ENCODE data around the gene EXOG.
"Not testable (repeated sequence)": the region's sequence is repeated elsewhere in the genome, so short reads cannot be mapped to it uniquely, and the experiment has no call there.

EXOG gene

DNA sequence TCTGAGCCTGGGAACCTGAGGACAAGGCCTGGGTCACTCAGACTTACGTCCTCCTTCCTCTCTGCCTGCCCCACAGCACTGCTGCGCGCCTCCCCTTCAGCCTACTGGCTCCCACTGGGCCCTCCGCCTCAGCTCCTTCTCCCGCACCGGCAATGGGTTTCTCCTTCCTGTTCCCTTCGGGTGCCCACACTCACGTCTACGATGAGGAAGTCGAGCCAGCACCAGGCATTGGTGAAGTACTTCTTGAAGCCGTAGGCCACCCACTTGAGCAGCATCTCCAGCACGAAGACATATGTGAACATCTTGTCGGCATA, 70.0 kb downstream of the EXOG start:
- no peak for DNase-seq

DNA sequence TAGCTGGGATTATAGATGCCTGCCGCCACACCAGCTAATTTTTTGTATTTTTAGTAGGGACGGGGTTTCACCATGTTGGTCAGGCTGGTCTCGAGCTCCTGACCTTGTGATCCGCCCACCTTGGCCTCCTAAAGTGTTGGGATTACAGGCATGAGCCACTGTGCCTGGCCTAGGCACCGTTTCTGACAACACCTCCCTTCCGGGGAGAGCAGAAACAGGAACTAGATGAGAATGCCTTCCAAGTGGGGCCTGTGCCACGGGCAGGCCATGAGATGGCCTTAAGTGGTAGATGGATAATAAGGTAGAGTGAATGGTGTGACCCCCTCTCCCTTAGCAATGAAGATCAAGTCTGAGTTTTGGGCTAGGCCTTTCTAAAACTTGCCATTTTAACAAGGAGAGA, 70.7 kb downstream of the EXOG start:
- DNase-seq: not testable (repeated sequence)

DNA sequence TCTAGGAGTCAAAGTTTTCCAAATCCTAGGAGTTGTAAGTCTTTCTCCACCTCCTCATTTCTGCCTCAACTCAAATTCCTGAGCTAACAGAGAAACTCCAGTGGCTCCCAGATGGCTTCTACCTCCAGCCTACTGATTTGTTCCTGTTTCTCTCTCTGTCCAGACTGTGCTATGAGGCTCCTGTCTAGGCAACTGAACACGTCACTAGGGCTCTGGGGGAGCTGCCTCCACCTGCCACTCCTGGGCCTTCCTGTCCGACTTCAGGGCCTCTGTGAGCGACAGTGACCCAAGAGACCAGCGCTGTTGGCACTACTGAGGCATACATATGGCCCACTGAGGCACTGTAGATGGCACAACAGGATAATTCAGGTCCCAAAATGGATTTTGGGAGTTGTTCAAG, 71.4 kb downstream of the EXOG start:
- no peak for DNase-seq

DNA sequence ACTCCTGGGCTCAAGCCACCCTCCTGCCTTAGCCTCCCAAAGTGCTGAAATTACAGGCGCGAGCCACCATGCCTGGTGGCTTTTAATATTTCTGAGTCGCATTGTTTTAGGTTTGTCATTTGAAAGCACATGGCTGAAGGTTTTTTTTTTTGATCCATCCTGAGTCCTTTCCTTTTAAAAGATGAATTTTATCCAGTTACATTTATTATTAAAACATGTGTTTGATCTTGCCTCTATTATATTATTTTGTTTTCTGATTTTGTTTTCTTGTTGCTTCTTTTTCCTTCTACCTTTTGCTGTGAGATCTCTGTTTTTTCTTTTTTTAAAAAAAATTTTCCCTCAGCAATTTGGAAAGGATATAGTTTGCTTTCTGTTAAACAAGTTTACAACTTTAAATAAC, 77.0 kb downstream of the EXOG start:
- no peak for DNase-seq

DNA sequence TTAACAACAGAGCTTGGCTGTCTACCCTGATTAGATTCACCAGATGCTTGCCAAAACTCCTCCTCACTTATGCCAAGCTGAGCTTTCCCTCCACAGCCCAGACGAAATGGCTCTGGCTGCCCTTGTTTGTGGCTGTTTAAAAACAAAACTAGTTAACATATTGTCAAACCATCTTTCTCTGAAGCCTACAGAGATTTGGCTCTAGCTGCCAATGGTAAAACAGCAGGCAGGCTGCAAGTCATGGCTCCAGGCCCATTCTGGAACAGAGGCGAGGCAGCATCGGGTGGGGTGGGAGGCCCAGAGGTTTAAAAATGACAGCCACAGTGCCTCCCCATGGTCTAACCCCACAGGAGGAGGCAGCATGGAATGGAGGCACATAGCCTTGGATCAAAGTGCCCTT, 77.4 kb downstream of the EXOG start:
- DNase-seq: no peak

DNA sequence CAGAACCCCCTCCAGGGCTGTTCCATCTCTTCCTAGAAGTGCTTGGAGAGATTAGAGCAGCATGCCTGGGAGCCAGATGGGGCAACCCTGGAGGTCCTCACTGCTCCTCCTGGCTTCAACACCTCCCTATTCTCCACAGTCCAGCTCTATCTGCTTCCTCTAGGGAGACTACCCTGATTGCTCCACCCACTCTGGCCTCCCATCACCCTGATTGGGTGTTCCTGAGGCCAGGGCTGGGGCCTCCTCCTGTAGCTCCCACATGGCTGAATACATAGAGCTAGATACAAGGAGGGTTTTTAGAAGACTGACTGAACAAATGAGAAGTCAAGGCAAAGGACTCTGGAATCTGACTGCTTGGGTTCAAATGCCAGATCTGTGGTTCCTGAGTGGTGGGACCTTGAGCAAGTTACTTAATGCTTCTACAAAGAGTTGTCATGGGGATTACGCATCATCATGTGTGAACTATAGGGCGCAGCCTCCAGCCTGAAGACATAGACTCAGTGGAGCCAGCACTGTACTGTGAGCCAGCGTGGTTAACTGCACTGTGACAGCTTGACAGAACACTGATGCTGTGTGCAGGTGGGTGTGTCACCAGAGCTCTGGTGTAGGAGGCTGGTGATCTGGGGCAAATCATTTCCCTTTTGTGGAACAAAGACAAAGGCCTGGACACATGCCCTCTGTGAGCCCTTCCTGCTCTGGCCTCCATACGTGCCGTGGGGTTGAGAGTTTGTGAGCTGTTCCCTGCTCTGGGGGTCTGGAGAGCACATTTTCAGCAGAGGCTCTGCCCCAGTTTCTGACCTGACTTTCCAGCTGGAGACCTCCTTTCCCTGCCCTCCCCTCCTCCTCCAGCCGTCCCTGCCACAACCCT, 78.5 kb downstream of the EXOG start:
- no peak for DNase-seq

DNA sequence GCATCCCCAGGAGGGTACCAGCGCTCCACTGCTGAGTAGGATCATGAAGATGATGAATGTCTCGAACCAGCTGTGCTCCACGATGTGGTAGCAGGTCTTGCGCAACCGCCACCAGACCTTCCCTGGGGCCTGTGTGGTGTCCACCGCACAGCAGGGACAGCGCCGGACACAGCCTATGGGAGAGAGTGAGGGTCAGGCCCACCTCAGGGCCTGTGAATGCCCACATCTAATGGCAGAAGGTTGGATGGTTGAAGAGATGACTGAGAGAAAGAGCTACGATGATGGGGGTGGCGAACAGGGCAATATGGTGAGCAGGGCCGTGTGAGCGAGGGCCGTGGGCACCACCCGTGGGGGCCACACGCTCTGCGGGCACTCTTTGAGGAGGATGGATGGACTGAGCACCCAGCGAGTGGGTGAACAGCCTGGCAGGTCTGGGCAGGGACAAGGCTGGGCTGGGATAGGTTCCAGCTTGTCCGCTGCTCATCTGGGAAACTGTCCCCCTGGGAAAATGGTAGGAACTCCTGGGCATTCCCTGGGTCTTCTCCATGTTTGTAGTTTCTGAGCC, 79.2 kb downstream of the EXOG start:
- DNase-seq: no peak
